Measurements from ENCODE around the gene ANKLE2. TPM values are rescaled to one million over a fixed set of nuclear protein-coding genes. Genes with fewer than 3 reads are reported as not detected.

Gene ANKLE2
- total RNA-seq, 1 experiment from 2014 or later, result 85.9 TPM

GRCh38 chr12:132743831-132744230, 17.8 kb downstream of the ANKLE2 start:
- Histone ChIP-seq H4K20me1 (ENCODE audit: low read length) (peaks cover 34% of the 10 kb centered on the region; the same call in 1 of the 2 replicates), H3K79me2 (ENCODE audit: low read length) (peaks cover 45% of the 10 kb centered on the region), H3K27me3 (ENCODE audit: low read length) (no peaks in the 10 kb centered on the region), H3F3A (ENCODE audit: low read length, unreplicated experiment) (no peaks in the 10 kb centered on the region), H3K27ac (ENCODE audit: low read length) (no peak overlapping the region), H3K36me3 (ENCODE audit: low read depth, low read length) (peaks cover 90% of the 10 kb centered on the region), H3K9ac (ENCODE audit: low read length) (no peak overlapping the region), H3K4me2 (ENCODE audit: low read length) (no peak overlapping the region), H2AFZ (ENCODE audit: low read length) (no peak overlapping the region), H3K9me2 (replicated peaks; ENCODE audit: low read length) (no peaks in the 10 kb centered on the region), H3K4me1 (ENCODE audit: insufficient read depth, low read length) (no peaks in the 10 kb centered on the region), H3K4me3 (ENCODE audit: low read length) (no peak overlapping the region), H3K9me3 (ENCODE audit: low read length) (no peaks in the 10 kb centered on the region)
- ATAC-seq (no peak), DNase-seq (no peak)
- ChIA-PET CTCF (no interaction called here), POLR2A (ENCODE audit: unreplicated experiment) (no interaction called here)
- intact Hi-C loops (cut with micrococcal nuclease), result no loop called here
- no peak for TF ChIP-seq EZH2phosphoT487 (IDR thresholded peaks at IDR 0.05; ENCODE audit: borderline replicate concordance, low read length)
- no peak for TF ChIP-seq CTCF (conservative IDR thresholded peaks at IDR 0.05; ENCODE audit: low read depth, low read length)
- no peak for TF ChIP-seq EZH2 (IDR thresholded peaks at IDR 0.05; ENCODE audit: low read length, unreplicated experiment)
- no TSS peak for BruUV-seq (replicated peaks)

GRCh38 chr12:132741620-132742019, 20.0 kb downstream of the ANKLE2 start:
- Histone ChIP-seq H3K9me2 (replicated peaks; ENCODE audit: low read length) (no peaks in the 10 kb centered on the region), H2AFZ (ENCODE audit: low read length) (no peak overlapping the region), H3K27ac (ENCODE audit: low read length) (no peak overlapping the region), H3K4me3 (ENCODE audit: low read length) (no peak overlapping the region), H3K4me2 (ENCODE audit: low read length) (no peak overlapping the region), H3K79me2 (ENCODE audit: low read length) (peaks cover 40% of the 10 kb centered on the region), H3K36me3 (ENCODE audit: low read depth, low read length) (peaks cover 88% of the 10 kb centered on the region), H4K20me1 (ENCODE audit: low read length) (peaks cover 34% of the 10 kb centered on the region; the same call in 1 of the 2 replicates), H3F3A (ENCODE audit: low read length, unreplicated experiment) (no peaks in the 10 kb centered on the region), H3K4me1 (ENCODE audit: insufficient read depth, low read length) (no peaks in the 10 kb centered on the region), H3K9me3 (ENCODE audit: low read length) (no peaks in the 10 kb centered on the region), H3K9ac (ENCODE audit: low read length) (no peak overlapping the region), H3K27me3 (ENCODE audit: low read length) (no peaks in the 10 kb centered on the region)
- no peak for ATAC-seq
- DNase-seq, result no peak
- ChIA-PET CTCF (no interaction called here), POLR2A (ENCODE audit: unreplicated experiment) (interaction anchor here (0.7 kb wide), 1 partner anchor 69 kb away, joined by 3 read pairs; no protein-coding TSS in a partner anchor)
- TF ChIP-seq EZH2phosphoT487 (IDR thresholded peaks at IDR 0.05; ENCODE audit: borderline replicate concordance, low read length) (no peak), CTCF (conservative IDR thresholded peaks at IDR 0.05; ENCODE audit: low read depth, low read length) (no peak), EZH2 (IDR thresholded peaks at IDR 0.05; ENCODE audit: low read length, unreplicated experiment) (no peak)
- no TSS peak for BruUV-seq (replicated peaks)
- intact Hi-C loops (cut with micrococcal nuclease), result no loop called here

GRCh38 chr12:132740652-132741051, 21.0 kb downstream of the ANKLE2 start:
- no peaks in the 10 kb centered on the region for H3K4me1 ChIP-seq (ENCODE audit: insufficient read depth, low read length)
- no peak overlapping the region for H3K9ac ChIP-seq (ENCODE audit: low read length)
- H3F3A ChIP-seq (ENCODE audit: low read length, unreplicated experiment), result no peaks in the 10 kb centered on the region
- peaks cover 33% of the 10 kb centered on the region for H3K79me2 ChIP-seq (ENCODE audit: low read length)
- DNase-seq (no peak), ATAC-seq (no peak)
- intact Hi-C loops (cut with micrococcal nuclease), result no loop called here
- H4K20me1 ChIP-seq (ENCODE audit: low read length), result peaks cover 32% of the 10 kb centered on the region; the same call in 1 of the 2 replicates
- CTCF ChIA-PET, result no interaction called here
- no TSS peak for BruUV-seq (replicated peaks)
- no peak overlapping the region for H3K4me3 ChIP-seq (ENCODE audit: low read length)
- no peaks in the 10 kb centered on the region for H3K9me2 ChIP-seq (replicated peaks; ENCODE audit: low read length)
- no peaks in the 10 kb centered on the region for H3K9me3 ChIP-seq (ENCODE audit: low read length)
- TF ChIP-seq EZH2phosphoT487 (IDR thresholded peaks at IDR 0.05; ENCODE audit: borderline replicate concordance, low read length) (no peak), EZH2 (IDR thresholded peaks at IDR 0.05; ENCODE audit: low read length, unreplicated experiment) (no peak), CTCF (conservative IDR thresholded peaks at IDR 0.05; ENCODE audit: low read depth, low read length) (no peak)
- POLR2A ChIA-PET (ENCODE audit: unreplicated experiment), result no interaction called here
- no peaks in the 10 kb centered on the region for H3K27me3 ChIP-seq (ENCODE audit: low read length)
- no peak overlapping the region for H3K4me2 ChIP-seq (ENCODE audit: low read length)
- no peak overlapping the region for H3K27ac ChIP-seq (ENCODE audit: low read length)
- H3K36me3 ChIP-seq (ENCODE audit: low read depth, low read length), result peaks cover 87% of the 10 kb centered on the region
- H2AFZ ChIP-seq (ENCODE audit: low read length), result no peak overlapping the region

All from PC-3 (cell line).